ENCODE data around the gene GLG1.
"Not testable (repeated sequence)": the region's sequence is repeated elsewhere in the genome, so short reads cannot be mapped to it uniquely, and the experiment has no call there.

GLG1 gene

GRCh38 chr16:74522160-74522559 is 84.8 kb downstream of the GLG1 start:
- Histone ChIP-seq H3K27me3 (ENCODE audit: control insufficient read depth in 1 of 2, insufficient read depth in 2 of 2, low read length in 2 of 2) (no peaks in the 10 kb centered on the region), H3K4me3 (ENCODE audit: low read depth in 1 of 2, low read length in 2 of 2) (no peak overlapping the region), H3K36me3 (ENCODE audit: insufficient read depth, low read length) (no peaks in the 10 kb centered on the region), H3K9ac (ENCODE audit: low read length) (no peak overlapping the region), H3K27ac (ENCODE audit: low read depth, low read length) (no peak overlapping the region), H3K9me3 (ENCODE audit: low read length) (no peaks in the 10 kb centered on the region), H3K4me1 (ENCODE audit: insufficient read depth, low read length) (no peaks in the 10 kb centered on the region)

GRCh38 chr16:74521691-74522090 is 85.2 kb downstream of the GLG1 start:
- H3K9me3 ChIP-seq (ENCODE audit: low read length) = no peaks in the 10 kb centered on the region
- H3K4me3 ChIP-seq (ENCODE audit: low read depth in 1 of 2, low read length in 2 of 2) = no peak overlapping the region
- H3K4me1 ChIP-seq (ENCODE audit: insufficient read depth, low read length) = no peaks in the 10 kb centered on the region
- no peak overlapping the region for H3K9ac ChIP-seq (ENCODE audit: low read length)
- no peaks in the 10 kb centered on the region for H3K36me3 ChIP-seq (ENCODE audit: insufficient read depth, low read length)
- no peaks in the 10 kb centered on the region for H3K27me3 ChIP-seq (ENCODE audit: control insufficient read depth in 1 of 2, insufficient read depth in 2 of 2, low read length in 2 of 2)
- H3K27ac ChIP-seq (ENCODE audit: low read depth, low read length) = no peak overlapping the region

DNA sequence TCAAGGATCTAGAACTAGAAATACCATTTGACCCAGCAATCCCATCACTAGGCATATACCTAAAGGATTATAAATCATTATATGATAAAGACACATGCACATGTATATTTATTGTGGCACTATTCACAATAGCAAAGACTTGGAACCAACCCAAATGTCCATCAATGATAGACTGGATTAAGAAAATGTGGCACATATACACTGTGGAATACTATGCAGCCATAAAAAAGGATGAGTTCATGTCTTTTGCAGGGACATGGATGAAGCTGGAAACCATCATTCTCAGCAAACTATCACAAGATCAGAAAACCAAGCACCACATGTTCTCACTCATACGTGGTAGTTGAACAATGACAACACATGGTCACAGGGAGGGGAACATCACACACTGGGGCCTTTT is 88.0 kb downstream of the GLG1 start:
- not testable (repeated sequence) for H3K27me3 ChIP-seq (ENCODE audit: control insufficient read depth in 1 of 2, insufficient read depth in 2 of 2, low read length in 2 of 2); H3K9ac ChIP-seq (ENCODE audit: low read length); H3K4me3 ChIP-seq (ENCODE audit: low read depth in 1 of 2, low read length in 2 of 2); H3K9me3 ChIP-seq (ENCODE audit: low read length); H3K4me1 ChIP-seq (ENCODE audit: insufficient read depth, low read length); H3K36me3 ChIP-seq (ENCODE audit: insufficient read depth, low read length); H3K27ac ChIP-seq (ENCODE audit: low read depth, low read length)

DNA sequence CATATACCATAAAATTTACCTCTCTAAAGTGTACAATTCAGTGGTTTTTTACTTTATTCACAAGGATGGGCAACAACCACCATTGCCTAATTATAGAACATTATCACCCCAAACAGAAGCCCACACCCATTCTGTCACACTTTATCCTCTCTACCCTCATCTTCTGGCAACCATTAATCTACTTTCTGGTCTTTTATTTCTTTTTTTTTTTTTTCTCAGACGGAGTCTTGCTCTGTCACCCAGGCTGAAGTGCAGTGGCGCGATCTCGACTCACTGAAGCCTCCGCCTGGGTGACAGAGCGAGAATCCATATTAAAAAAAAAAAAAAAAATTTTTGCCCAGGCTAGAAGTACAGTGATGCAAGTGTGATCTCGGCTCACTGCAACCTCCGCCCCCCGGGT is 95.0 kb downstream of the GLG1 start:
- no peaks in the 10 kb centered on the region for H3K36me3 ChIP-seq (ENCODE audit: insufficient read depth, low read length)
- no peaks in the 10 kb centered on the region for H3K4me1 ChIP-seq (ENCODE audit: insufficient read depth, low read length)
- no peaks in the 10 kb centered on the region for H3K9me3 ChIP-seq (ENCODE audit: low read length)
- no peak overlapping the region for H3K27ac ChIP-seq (ENCODE audit: low read depth, low read length)
- H3K9ac ChIP-seq (ENCODE audit: low read length) = no peak overlapping the region
- H3K4me3 ChIP-seq (ENCODE audit: low read depth in 1 of 2, low read length in 2 of 2) = no peak overlapping the region
- no peaks in the 10 kb centered on the region for H3K27me3 ChIP-seq (ENCODE audit: control insufficient read depth in 1 of 2, insufficient read depth in 2 of 2, low read length in 2 of 2)

- H3K4me1 ChIP-seq (ENCODE audit: insufficient read depth, low read length) = no peaks in the 10 kb centered on the region
- no peak overlapping the region for H3K9ac ChIP-seq (ENCODE audit: low read length)
- no peaks in the 10 kb centered on the region for H3K27me3 ChIP-seq (ENCODE audit: control insufficient read depth in 1 of 2, insufficient read depth in 2 of 2, low read length in 2 of 2)
- H3K36me3 ChIP-seq (ENCODE audit: insufficient read depth, low read length) = peaks cover 12% of the 10 kb centered on the region
- no peaks in the 10 kb centered on the region for H3K9me3 ChIP-seq (ENCODE audit: low read length)
- H3K27ac ChIP-seq (ENCODE audit: low read depth, low read length) = no peak overlapping the region
- H3K4me3 ChIP-seq (ENCODE audit: low read depth in 1 of 2, low read length in 2 of 2) = no peak overlapping the region
Observed at GRCh38 chr16:74505011-74505410, 101.9 kb downstream of the GLG1 start.

GRCh38 chr16:74503412-74503811 is 103.5 kb downstream of the GLG1 start:
- Histone ChIP-seq H3K27ac (ENCODE audit: low read depth, low read length) (no peak overlapping the region), H3K9me3 (ENCODE audit: low read length) (no peaks in the 10 kb centered on the region), H3K4me3 (ENCODE audit: low read depth in 1 of 2, low read length in 2 of 2) (no peak overlapping the region), H3K36me3 (ENCODE audit: insufficient read depth, low read length) (peaks cover 12% of the 10 kb centered on the region), H3K4me1 (ENCODE audit: insufficient read depth, low read length) (no peaks in the 10 kb centered on the region), H3K27me3 (ENCODE audit: control insufficient read depth in 1 of 2, insufficient read depth in 2 of 2, low read length in 2 of 2) (no peaks in the 10 kb centered on the region), H3K9ac (ENCODE audit: low read length) (no peak overlapping the region)

- Histone ChIP-seq H3K9ac (ENCODE audit: low read length) (no peak overlapping the region), H3K27me3 (ENCODE audit: control insufficient read depth in 1 of 2, insufficient read depth in 2 of 2, low read length in 2 of 2) (no peaks in the 10 kb centered on the region), H3K4me3 (ENCODE audit: low read depth in 1 of 2, low read length in 2 of 2) (no peak overlapping the region), H3K27ac (ENCODE audit: low read depth, low read length) (no peak overlapping the region), H3K4me1 (ENCODE audit: insufficient read depth, low read length) (no peaks in the 10 kb centered on the region), H3K36me3 (ENCODE audit: insufficient read depth, low read length) (peaks cover 12% of the 10 kb centered on the region), H3K9me3 (ENCODE audit: low read length) (no peaks in the 10 kb centered on the region)
Observed at GRCh38 chr16:74501484-74502478, 105.1 kb downstream of the GLG1 start.

- H3K9ac ChIP-seq (ENCODE audit: low read length) = no peak overlapping the region
- no peak overlapping the region for H3K4me3 ChIP-seq (ENCODE audit: low read depth in 1 of 2, low read length in 2 of 2)
- no peak overlapping the region for H3K27ac ChIP-seq (ENCODE audit: low read depth, low read length)
Observed at GRCh38 chr16:74500907-74501306, 106.0 kb downstream of the GLG1 start.

DNA sequence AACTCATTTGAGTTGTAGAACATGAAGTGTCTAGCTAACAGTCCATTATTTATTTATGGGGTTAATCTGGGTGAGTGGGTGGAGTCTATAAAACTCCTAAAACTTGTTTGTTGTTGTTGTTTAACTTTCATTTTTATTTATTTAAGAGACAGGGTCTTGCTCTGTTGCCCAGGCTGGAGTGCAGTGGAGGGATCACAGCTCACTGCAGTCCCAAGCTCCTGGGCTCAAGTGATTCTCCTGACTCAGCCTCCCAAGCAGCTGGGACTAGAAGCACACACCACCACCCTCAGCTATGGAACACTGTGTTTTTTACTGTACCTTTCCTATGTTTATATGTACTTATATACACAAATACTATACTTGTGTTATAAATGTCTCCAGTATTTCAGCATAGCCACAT is 107.8 kb downstream of the GLG1 start:
- Histone ChIP-seq H3K27ac (ENCODE audit: low read depth, low read length) (no peak overlapping the region), H3K36me3 (ENCODE audit: insufficient read depth, low read length) (peaks cover 21% of the 10 kb centered on the region)

More at GRCh38 chr16:74500907-74501306, 106.0 kb downstream of the GLG1 start:
- H3K9me3 ChIP-seq (ENCODE audit: low read length) = no peaks in the 10 kb centered on the region
- no peaks in the 10 kb centered on the region for H3K4me1 ChIP-seq (ENCODE audit: insufficient read depth, low read length)
- H3K36me3 ChIP-seq (ENCODE audit: insufficient read depth, low read length) = peaks cover 13% of the 10 kb centered on the region
- H3K27me3 ChIP-seq (ENCODE audit: control insufficient read depth in 1 of 2, insufficient read depth in 2 of 2, low read length in 2 of 2) = no peaks in the 10 kb centered on the region

DNA sequence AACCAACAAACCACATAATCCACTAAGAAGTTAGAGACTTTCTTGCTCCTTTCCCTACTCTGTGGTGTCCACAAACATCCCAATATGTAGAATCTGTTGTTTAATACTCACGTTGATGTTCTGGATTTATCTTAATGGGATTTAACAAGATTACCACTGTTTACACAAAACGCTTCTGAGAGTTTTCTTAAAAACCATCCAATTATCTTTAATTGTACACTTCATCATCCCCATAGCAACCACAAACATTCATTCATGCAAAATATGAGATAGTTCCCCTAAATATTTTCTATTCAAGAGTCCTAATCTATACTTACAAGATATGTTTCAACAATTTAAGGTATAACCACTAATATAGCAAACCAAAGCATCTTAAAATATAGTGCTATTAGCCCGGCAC is 109.2 kb downstream of the GLG1 start:
- Histone ChIP-seq H3K4me3 (ENCODE audit: low read depth in 1 of 2, low read length in 2 of 2) (no peak overlapping the region), H3K27me3 (ENCODE audit: control insufficient read depth in 1 of 2, insufficient read depth in 2 of 2, low read length in 2 of 2) (no peaks in the 10 kb centered on the region), H3K4me1 (ENCODE audit: insufficient read depth, low read length) (no peaks in the 10 kb centered on the region), H3K36me3 (ENCODE audit: insufficient read depth, low read length) (peaks cover 24% of the 10 kb centered on the region), H3K27ac (ENCODE audit: low read depth, low read length) (no peak overlapping the region), H3K9me3 (ENCODE audit: low read length) (no peaks in the 10 kb centered on the region), H3K9ac (ENCODE audit: low read length) (no peak overlapping the region)

More for the DNA sequence above, 107.8 kb downstream of the GLG1 start:
- Histone ChIP-seq H3K4me3 (ENCODE audit: low read depth in 1 of 2, low read length in 2 of 2) (no peak overlapping the region), H3K27me3 (ENCODE audit: control insufficient read depth in 1 of 2, insufficient read depth in 2 of 2, low read length in 2 of 2) (no peaks in the 10 kb centered on the region), H3K9ac (ENCODE audit: low read length) (no peak overlapping the region), H3K4me1 (ENCODE audit: insufficient read depth, low read length) (no peaks in the 10 kb centered on the region), H3K9me3 (ENCODE audit: low read length) (no peaks in the 10 kb centered on the region)

DNA sequence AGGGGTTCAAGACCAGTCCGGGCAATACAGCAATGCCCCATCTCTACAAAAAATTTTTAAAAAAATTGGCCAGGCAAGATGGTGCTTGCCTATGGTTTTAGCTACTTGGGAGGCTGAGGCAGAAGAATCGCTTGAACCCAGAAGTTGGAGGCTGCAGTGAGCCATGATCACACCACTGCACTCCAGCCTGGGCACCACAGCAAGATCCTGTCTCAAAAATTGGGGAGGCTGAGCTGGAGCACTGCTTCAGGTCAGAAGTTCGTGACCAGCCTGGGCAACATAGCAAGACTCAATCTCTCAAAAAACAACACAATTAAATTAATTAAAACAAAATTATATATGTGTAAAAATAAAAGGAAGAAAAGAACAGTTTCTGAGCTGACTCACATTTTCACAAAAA is 110.9 kb downstream of the GLG1 start:
- no peak overlapping the region for H3K9ac ChIP-seq (ENCODE audit: low read length)
- no peak overlapping the region for H3K27ac ChIP-seq (ENCODE audit: low read depth, low read length)
- H3K4me1 ChIP-seq (ENCODE audit: insufficient read depth, low read length) = no peaks in the 10 kb centered on the region
- peaks cover 16% of the 10 kb centered on the region for H3K36me3 ChIP-seq (ENCODE audit: insufficient read depth, low read length)
- no peaks in the 10 kb centered on the region for H3K9me3 ChIP-seq (ENCODE audit: low read length)
- H3K4me3 ChIP-seq (ENCODE audit: low read depth in 1 of 2, low read length in 2 of 2) = no peak overlapping the region
- H3K27me3 ChIP-seq (ENCODE audit: control insufficient read depth in 1 of 2, insufficient read depth in 2 of 2, low read length in 2 of 2) = no peaks in the 10 kb centered on the region

DNA sequence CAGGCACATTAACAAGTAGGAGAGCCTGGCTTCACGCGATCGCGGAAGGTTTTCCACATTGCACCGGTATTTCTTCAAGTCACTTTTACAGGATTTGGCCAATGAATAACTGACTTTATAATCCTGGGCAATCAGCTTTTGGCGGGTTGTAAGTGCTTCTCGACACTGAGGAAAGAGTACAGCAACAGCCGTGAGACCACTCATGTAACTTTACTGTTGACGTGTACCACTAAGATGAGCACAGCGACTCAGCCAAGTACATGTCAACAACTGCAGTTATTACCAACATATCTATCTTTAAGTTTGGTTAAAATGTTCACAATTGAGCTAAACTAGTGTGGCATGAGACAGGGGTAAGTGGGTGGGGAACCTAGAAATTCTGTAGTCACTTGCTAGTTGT is 113.9 kb downstream of the GLG1 start:
- Histone ChIP-seq H3K27ac (ENCODE audit: low read depth, low read length) (no peak overlapping the region), H3K4me3 (ENCODE audit: low read depth in 1 of 2, low read length in 2 of 2) (no peak overlapping the region), H3K9ac (ENCODE audit: low read length) (no peak overlapping the region), H3K4me1 (ENCODE audit: insufficient read depth, low read length) (no peaks in the 10 kb centered on the region), H3K9me3 (ENCODE audit: low read length) (no peaks in the 10 kb centered on the region), H3K27me3 (ENCODE audit: control insufficient read depth in 1 of 2, insufficient read depth in 2 of 2, low read length in 2 of 2) (no peaks in the 10 kb centered on the region), H3K36me3 (ENCODE audit: insufficient read depth, low read length) (peaks cover 29% of the 10 kb centered on the region)
